ENCODE data around the gene FAM241A.
"Not testable (repeated sequence)": the region's sequence is repeated elsewhere in the genome, so short reads cannot be mapped to it uniquely, and the experiment has no call there.

Gene FAM241A

DNA sequence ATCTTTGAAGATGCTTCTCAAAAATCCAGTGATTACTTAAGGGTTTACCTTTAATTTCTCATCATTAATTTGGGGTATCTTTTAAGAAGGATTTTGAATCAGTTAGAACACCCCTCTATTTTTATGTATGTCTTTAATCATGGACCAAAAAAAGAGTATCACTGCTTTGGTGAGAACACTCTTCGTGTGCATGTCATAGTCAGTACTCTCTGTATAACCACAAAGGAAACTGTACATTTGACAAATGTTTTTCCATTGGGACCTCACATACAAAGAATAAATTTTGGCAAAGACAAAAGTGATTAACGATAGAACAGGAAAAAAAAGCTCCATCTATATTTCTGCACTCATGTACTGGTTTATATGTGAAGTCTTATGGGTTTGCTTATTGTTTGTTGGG is 31.3 kb downstream of the FAM241A start:
- DNase-seq: no peak

DNA sequence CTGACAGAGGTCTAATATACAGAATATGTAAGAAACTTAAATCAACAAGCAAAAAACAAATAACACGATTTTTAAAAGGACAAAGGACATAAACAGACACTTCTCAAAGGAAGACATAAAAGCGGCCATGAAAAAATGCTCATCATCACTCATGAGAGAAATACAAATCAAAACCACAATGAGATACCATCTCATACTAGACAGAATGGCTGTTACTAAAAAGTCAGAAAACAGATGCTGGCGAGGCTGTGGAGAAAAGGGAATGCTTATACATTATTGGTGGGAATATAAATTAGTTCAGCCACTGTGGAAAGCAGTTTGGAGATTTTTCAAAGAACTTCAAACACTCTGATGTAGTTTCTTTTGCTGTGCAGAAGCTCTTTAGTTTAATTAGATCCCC is 33.5 kb downstream of the FAM241A start:
- not testable (repeated sequence) for DNase-seq

DNA sequence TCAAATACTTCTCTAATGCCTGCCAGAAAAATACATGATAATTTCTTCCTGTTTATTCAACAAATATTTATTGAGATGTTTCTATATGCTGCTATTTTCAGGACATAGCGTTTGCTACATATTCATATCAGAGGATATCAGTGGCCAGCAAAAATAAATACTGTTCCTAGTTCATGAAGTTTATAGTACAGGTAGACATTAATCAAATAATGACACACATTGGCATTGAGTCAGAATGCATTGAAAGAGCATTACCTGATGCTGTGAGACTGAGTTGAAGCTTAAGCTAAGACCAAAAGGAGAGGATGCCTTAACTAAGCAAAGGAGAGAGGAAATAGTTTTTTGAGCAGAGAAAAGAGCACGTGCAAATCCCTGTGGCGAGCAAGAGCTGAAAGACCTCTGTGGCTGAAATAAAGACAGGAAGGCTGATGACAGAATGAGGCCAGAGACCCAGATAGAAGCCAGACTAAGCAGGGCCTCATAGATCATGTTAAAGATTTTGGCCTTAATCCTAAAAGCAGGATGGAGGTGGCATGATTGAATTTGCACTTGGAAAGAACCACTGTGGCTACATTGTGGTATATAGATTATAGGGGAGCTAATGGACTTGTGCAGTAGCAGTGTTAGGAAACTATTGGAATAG is 36.2 kb downstream of the FAM241A start:
- DNase-seq: no peak

DNA sequence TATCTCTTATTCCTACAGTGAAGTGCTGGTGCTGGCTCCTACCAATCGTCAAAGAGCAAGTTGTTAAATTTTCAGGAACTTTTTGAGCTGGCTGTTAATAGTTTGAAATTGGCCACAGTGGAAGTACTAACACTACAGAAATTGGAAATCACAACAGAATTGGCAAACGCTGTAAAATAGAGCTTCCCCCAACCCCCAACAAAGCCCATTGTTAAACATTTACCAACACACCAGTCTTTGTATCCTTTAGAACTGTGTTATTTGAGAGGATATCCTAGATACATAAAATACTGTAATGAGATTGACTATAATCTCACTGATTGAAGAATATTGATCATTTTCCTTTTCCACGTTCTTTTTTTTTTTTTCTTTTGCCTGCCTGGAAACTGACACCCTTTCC is 37.4 kb downstream of the FAM241A start:
- no peak for DNase-seq

DNA sequence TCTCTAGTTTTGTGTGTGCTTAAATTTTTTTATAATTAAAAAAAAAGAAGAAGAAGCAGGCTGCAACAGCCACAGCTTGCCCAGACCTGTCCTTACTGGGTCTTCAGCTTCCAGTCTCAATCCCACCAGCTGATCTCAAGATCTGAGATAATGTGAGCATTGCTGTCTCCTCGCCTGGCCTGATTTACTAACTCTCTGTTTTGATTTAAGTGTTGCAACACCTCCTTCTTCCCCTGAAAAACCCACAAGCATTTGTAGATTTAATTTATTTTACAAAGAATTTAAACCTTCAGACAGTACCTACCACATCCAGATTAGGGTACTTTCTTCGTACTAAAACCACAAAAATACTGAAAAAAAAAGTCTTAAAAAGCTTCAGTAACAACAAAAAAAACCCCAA is 38.0 kb downstream of the FAM241A start:
- DNase-seq: peak; percentile 23

DNA sequence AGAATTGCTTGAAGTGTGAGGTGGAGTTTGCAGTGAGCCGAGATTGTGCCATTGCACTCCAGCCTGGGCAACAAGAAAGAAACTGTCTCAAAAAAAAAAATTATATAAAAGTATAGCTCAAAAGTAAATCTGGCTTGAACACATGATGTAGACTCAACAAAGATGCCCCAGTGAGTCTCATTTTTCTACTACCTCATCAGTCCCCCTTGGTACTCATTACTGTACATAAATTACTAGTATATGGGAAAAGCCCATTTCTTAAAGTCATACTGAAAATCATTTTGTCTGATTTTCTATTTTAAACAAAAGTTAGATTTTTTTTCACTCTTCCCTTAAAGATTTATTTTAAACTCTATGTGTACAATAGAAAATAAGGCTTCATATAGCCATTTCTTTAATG is 39.2 kb downstream of the FAM241A start:
- DNase-seq: peak; percentile 51

DNA sequence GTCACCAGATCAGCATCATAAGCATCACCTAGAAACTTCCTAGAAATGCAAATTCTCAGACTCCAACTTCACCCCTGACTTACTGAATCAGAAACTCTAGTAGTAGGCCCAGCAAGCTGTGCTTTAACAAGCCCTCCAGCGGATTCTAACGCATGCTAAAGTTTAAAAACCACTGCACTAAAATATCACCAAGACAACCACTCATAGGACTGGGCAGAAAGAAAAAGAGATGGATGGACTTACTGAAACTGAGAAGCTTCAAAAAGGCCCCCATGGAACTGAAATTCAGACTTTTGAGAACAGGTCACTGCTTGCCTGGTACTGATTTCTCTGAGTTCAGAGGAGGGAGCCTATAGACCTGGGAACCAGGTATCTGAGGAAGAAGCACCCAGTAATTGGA is 40.1 kb downstream of the FAM241A start:
- peak; percentile 26 for DNase-seq

DNA sequence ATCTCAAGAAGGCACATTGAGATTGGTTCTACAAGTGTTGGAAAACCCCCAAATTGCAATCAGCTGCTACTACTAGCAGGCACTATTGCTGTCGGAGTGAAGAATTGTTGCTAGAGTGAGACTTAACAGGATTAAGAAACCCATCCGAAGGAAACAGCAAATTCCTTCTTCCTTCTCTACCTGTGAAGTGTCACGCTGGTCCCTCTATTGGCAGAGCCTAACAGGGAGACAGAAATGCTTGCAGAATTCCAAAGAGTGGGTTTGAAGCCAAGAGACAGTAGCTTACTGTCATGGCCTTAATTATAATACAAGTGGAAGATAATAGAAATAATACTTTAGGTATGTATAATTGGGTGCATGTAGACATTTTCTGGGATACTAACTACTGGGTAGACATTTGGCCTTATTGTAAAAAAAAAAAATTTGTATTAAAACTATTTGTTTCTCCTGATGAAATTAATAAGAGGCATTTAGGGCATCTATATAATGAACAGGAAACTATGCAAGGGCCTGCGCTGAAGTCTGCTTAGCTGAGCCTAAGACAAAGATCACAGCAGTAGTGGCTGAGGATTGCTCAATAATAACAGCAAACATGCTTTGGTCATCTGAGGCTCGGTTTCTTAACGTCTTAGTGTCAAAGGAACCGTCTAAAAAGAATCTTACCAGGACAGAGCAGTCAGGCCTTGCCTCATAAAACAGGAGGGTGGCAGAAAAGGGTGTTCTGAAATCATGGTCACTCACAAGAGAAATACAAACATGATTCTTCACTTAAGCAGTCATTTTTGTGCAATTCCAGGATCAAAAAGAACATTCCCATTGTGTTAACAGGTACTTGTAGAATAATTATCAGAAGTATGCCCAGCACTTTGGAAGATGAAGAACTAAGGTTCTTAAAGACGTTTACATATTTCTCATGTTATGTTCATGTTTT is 40.8 kb downstream of the FAM241A start:
- DNase-seq: no peak

DNA sequence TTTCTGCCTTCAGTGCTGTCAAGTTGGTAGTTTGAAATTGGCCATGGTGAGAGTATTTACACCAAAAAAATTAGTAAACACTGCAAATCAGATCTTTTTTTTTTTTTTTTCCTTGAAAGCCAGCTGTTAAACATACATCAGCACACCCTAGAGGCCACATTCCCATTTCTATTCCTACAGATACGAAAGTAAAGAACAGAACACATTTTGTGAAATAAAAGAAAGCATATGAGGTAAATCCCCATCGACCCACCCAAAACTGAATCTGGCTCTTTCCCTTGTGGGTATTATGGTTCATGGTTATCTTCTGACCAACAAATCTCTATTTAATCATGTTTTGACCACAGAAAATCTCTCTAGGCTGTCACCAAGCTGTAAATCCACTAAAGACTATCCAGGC is 44.5 kb downstream of the FAM241A start:
- no peak for DNase-seq

DNA sequence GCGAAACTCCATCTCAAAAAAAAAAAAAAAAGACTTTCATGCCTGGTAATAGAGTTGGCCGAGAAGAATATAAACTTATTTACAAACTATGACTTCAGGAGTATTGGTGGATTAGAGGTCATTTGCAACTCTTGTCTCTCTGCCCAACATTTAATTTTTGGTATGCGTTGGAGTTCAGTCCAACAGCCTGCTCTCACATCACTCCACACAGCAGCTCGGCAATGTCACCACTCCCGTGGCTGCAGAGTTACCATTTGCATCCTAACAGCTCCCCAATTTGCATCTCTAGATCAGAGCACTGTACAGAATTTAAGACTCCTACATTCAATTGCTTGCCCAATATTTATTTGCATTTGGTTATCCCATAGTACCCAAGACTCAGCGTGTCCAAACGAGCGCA is 45.4 kb downstream of the FAM241A start:
- no peak for DNase-seq

DNA sequence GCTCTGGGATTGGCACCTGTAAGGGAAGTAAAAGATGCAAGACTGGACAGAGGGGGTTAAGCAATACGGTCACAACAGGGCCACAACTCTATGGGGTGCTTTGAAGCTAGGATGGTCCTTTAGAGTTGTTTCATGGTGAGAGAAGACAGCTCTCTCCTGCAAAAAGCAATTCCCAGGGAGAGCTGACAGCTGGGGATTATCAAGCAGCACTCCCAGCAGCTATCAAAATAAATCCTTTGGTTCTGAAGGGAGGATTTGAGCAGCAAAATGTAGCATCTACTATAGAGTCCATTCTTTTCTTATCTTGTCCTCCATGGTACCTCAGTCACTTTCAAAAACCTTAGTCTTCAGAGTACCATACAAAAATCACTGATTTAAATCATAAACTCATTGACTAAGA is 51.2 kb downstream of the FAM241A start:
- no peak for DNase-seq

DNA sequence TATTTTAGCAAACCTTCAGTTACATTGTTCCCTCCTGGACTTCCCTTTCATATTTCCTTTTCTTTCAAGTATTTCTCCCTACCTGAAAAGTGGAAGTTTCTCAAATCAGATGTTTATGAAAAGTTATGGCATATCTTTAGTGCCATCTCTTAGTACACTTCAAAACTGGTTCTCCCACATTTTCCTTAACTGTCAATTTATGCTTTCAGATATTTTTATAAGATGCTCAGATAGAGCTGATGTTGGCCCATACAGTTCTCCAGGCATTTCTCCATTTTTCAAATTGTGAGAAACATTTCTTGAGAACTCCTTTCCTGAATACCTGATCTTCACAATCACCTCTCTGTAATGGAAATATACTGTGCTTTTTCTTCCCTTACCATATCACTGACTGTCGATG is 53.8 kb downstream of the FAM241A start:
- no peak for DNase-seq

DNA sequence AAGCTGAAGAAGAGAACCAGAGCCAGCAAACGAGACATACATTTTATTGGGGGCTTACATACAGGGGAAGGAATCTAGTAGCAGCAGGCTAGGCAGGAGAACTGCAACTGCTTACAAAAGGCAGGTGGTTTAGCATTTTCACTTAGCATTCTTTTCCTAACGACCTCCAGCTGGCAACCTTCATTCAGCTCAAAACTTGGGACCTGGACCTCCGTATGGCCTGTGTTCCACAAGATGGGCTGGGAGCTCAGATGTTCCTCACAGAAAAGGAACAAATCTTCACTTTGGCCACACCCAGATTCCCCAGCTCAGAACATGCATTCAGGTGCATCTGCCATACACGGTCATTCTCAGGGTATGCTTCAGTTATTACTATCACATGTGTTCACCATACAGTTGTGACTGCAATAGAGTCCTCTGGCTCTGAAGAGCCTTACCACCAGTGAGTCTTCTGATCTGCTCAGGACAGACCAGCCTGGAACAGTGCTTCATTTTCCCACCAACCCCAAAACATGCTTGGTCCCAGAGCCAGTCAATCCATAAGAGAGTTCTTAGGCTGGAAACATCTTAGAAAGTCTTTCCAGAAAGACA is 56.8 kb downstream of the FAM241A start:
- DNase-seq: no peak

DNA sequence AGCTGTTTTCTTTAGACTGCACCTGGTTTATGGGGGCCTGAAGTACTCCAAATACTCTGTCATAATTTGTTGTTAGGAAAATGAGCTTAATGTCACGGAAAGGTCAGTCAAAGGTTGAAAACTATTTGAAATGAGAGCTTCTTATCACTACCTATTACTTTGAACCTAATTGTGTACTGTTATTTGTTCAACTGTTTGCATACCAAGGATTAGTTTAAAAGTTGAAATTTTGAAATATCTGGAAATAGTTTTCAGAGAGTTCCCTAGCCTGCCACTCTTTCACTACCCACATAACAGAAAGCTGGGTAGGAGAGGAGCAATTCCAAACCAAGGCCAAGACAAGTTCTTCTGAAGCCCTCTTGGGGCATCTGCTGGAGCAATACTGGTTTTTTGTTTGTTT is 58.3 kb downstream of the FAM241A start:
- DNase-seq: no peak

DNA sequence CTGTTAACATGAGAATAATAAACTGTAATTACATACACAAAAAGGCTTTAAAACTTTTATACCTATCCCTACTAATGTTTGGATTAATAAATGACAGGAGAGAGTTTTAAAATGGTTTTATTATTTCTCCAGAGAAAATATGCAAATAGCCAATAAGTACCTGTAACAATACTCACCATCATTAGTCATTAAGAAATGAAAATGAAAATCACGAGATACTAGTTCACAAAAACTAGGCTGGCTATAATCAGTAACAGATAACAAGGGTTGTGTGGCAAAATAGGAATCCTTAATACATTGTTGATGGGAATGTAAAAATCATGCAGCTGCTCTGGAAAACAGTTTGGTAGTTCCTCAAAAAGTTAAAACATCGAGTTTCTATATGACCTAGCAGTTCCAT is 61.2 kb downstream of the FAM241A start:
- no peak for DNase-seq

DNA sequence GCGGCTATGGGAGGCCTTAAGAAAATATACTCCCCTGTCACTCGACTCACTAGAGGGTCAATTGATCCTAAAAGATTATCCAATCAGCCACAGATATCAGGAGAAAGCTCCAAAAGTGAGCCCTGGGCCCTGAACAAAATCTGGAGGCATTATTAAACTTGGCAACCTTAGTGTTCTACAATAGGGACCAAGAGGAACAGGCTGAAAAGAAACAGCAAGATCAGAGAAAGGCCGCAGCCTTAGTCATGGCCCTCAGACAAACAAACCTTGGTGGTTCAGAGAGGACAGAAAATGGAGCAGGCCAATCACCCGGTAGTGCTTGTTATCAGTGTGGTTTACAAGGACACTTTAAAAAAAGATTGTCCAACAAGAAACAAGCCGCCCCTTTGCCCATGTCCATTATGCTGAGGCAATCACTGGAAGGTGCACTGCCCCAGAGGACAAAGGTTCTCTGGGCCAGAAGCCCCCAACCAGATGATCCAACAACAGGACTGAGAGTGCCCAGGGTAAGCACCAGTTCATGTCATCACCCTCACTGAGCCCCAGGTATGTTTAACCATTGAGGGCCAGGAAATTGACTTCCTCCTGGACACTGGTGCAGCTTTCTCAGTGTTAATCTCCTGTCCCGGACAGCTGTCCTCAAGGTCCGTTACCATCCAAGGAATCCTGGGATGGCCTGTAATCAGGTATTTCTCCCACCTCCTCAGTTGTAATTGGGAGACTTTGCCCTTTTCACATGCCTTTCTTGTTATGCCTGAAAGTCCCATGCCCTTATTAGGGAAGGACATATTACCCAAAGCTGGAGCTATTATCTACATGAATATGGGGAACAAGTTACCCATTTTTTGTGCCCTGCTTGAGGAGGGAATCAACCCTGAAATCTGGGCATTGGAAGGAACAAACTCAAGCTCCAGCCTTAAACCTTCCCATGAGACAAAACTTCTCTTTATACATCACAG is 63.2 kb downstream of the FAM241A start:
- not testable (repeated sequence) for DNase-seq

DNA sequence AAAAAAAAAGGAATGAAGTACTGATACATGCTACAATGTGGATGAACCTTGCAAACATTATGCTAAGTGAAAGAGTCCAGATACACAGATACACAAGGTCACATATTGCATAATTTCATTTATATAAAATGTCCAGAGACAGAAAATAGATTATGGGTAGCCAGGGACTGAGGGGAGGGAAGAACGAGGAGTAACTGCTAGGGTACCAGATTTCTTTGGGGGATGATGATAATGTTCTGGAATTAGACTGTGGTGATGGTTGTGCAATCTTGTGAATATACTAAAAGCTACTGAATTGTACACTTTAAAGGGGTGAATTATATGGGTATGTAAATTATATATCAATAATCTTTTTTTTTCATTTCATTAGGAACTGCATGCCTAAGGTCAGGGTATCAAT is 65.5 kb downstream of the FAM241A start:
- DNase-seq: no peak

DNA sequence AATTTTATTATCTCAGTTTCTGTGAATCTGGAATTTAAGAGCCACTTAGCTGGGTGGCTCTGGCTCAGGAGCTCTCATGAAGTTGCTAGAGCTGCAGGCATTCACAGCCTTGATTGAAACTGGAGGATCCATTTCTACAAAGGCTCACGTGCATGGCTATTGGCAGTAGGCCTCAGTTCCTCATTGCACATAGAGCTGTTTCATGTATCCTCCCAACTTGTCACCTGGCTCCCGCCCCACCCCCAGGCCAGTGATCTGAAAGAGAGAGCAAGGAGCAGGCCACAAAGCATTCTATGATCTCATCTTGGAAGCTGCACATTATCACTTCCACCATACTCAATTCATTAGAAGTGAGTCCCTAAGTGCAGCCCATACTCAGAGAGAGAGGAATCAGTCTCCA is 67.8 kb downstream of the FAM241A start:
- DNase-seq: no peak

DNA sequence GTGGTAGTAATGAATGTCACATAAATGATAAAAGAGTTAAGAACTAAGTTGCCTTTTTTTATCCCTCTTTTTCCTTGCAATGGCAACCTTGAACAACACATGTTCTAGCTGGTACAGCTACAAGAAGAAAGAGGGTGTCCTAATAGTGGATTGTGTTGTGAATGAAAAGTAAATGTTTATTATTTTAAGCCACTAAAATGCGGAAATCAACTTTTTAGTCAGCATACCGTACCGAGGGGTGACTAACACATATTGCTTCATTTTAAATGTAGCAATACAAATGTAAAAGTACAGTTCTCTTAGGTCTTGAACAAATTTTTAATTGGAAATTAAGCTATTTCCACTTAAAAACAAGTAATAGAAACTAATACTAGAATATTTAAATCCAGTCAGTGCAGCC is 68.6 kb downstream of the FAM241A start:
- no peak for DNase-seq

DNA sequence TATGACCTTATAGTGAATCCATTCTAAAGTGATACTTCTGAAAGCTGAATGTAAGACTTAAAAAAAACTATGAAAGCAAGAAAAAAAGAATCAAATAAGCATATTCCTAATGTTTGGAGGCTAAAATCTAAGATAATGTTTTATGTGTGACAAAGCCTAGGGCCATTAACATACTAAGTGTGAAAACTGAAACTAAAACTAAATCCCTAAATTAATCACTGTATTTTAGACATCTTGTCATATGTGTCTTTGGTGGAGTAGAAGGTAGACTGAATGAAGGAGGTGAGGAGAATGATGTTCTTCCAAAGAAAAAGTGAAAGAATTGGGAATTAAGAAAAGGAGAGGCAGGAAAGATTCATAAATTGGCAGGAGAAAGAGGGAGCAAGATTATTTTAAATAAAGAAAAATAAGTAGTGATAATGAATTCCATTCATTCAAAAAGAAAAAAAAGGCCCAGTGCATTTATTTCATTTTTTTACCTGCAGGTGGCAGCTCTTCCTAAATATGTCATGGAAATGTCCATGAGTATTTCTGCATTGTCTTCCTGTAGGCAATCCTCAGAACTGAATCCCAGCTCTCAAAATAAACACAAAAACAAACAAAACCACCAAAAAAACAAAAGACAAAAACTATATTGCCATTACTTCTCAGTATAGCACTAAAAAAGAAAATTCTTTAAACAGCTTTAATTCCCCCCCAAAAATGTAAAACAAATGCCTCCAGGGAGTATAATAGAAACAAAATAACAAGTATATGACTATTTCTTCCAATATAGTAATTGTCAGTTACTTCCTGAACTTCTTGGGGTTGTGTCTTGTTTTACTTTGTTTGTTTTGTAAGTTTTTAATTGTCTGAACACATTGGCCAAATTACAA is 69.4 kb downstream of the FAM241A start:
- DNase-seq: no peak

DNA sequence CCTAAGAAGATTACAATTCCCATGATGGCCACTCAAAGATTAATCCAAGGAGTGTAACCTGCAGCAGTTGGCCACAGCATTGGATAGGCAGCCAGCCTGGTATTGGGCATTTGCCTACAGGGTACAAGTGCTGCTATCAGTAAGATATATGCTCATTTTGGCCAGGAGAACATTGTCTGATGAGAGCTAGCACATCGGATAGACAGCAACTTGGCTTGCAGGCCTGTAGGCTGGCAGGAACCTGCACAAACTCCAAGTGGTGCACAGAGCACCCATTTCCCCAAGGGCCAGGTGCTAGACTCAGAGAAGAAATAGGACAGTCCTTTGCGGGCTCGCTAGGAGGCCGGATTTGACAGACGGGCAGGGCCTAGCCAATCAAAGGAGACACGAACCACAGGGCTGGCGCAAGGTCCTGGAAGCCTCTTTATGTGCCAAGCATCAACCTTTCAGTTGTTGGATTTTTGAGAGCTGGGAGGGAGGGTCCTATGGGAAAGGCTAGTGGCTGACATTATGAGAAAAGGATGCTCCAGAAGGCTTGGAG is 74.6 kb downstream of the FAM241A start:
- DNase-seq: no peak
